ENCODE measurements around the gene SUCLG2.

SUCLG2 gene

DNA sequence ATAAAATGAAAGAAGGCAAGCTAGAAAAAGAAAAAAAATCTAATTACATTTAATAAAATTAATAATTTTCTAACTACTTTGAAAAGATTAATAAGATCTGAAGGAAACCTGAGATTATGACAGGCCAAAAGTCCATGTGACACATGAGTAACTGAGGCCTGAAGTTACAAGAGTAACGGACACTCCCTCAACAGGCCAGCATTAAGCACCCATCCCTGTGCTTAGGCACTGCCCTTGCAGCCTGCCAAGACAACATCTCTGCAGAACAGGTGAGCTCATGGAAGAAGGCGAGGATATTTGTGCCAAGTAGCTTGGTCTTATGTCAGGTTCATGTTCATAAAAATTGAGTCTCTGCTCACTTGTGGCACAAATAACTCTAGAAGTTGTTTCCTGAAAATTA, 31.8 kb downstream of the SUCLG2 start:
- TF ChIP-seq CTCF (IDR thresholded peaks at IDR 0.05; ENCODE audit: insufficient read depth, low read depth, low read length, missing control alignments), result no peak

DNA sequence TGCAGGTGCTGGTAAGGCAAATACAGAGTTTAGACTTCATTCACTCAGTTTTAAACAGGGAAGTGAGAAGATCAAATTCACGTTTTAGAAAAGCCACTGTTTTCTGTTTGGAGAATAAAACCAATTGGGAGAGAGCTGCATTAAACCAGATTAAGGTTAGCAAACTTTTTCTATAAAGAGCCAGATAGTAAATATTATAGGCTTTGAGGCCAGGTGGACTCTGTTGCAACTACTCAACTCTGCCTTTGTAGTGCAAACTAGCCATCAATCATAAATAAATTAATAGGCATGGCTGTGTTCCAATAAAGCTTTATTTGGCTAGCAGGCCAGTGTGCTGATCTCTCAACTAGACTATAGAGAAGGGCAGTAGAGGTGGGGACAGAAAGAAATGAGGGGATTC, 33.5 kb downstream of the SUCLG2 start:
- no peak for TF ChIP-seq CTCF (IDR thresholded peaks at IDR 0.05; ENCODE audit: insufficient read depth, low read depth, low read length, missing control alignments)
- no peak for DNase-seq (ENCODE audit: low read depth)
- no peak overlapping the region for H3K4me3 ChIP-seq (ENCODE audit: low read depth, low read length)

More for the DNA sequence above, 31.8 kb downstream of the SUCLG2 start:
- no peak overlapping the region for H3K4me3 ChIP-seq (ENCODE audit: low read depth, low read length)
- DNase-seq (ENCODE audit: low read depth), result no peak

GRCh38 chr3:67619991-67620390, 34.4 kb downstream of the SUCLG2 start:
- no peak overlapping the region for H3K4me3 ChIP-seq (ENCODE audit: low read depth, low read length)
- no peak for TF ChIP-seq CTCF (IDR thresholded peaks at IDR 0.05; ENCODE audit: insufficient read depth, low read depth, low read length, missing control alignments)
- no peak for DNase-seq (ENCODE audit: low read depth)

GRCh38 chr3:67617518-67617917, 36.9 kb downstream of the SUCLG2 start:
- no peak for DNase-seq (ENCODE audit: low read depth)
- TF ChIP-seq CTCF (IDR thresholded peaks at IDR 0.05; ENCODE audit: insufficient read depth, low read depth, low read length, missing control alignments), result no peak
- H3K4me3 ChIP-seq (ENCODE audit: low read depth, low read length), result no peak overlapping the region

DNA sequence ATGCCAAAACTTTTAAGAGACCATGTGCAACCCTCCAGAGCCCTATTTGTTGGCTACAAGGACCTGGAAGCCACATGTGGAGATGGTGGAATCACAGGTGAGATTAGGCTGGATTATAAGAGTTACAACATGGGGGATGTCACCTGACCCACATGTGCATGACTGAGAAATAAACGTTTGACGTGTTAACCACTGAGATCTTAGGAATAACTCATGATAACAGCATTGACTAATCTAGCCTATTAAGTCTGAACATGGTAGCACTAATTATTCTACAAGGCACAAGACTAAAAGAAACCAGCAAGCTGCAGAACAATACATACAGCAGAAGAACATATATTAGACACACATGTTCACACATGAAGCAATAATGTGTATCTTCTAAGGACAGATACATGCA, 38.4 kb downstream of the SUCLG2 start:
- no peak for TF ChIP-seq CTCF (IDR thresholded peaks at IDR 0.05; ENCODE audit: insufficient read depth, low read depth, low read length, missing control alignments)
- no peak for DNase-seq (ENCODE audit: low read depth)
- H3K4me3 ChIP-seq (ENCODE audit: low read depth, low read length), result no peak overlapping the region

DNA sequence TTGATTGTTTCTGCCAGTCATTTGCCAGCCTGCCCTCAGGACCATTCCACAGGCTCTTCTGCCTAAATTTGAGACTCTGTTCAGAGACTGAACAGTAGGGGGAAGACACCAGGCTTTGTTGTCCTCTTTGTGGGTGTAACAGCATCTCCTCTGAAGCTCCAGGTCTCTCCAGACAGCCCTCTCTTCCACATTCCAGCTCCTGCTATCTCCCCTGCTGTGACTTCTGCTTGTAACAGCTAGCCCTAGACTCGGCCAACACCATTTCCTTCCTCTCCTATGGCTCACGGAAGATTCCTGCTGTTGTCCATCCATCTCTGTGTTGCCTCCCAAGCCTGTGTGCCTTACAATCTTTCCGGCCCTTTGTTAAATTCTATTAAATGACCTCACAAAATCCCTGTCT, 40.2 kb downstream of the SUCLG2 start:
- no peak for DNase-seq (ENCODE audit: low read depth)
- no peak for TF ChIP-seq CTCF (IDR thresholded peaks at IDR 0.05; ENCODE audit: insufficient read depth, low read depth, low read length, missing control alignments)
- no peak overlapping the region for H3K4me3 ChIP-seq (ENCODE audit: low read depth, low read length)

GRCh38 chr3:67610458-67610857, 44.0 kb downstream of the SUCLG2 start:
- H3K4me3 ChIP-seq (ENCODE audit: low read depth, low read length), result no peak overlapping the region
- no peak for TF ChIP-seq CTCF (IDR thresholded peaks at IDR 0.05; ENCODE audit: insufficient read depth, low read depth, low read length, missing control alignments)
- no peak for DNase-seq (ENCODE audit: low read depth)

All from GM12865 (cell line).